ENCODE data around the gene SLC9A1. TPM values are rescaled to one million over a fixed set of nuclear protein-coding genes. Genes with fewer than 3 reads are reported as not detected.
A peak's percentile ranks its signal among the peaks of the same experiment; 100 is the strongest.

Gene SLC9A1
- total RNA-seq, 6 donors from 2014 or later, result 18.1 to 51.4 (median 31.5) TPM

DNA sequence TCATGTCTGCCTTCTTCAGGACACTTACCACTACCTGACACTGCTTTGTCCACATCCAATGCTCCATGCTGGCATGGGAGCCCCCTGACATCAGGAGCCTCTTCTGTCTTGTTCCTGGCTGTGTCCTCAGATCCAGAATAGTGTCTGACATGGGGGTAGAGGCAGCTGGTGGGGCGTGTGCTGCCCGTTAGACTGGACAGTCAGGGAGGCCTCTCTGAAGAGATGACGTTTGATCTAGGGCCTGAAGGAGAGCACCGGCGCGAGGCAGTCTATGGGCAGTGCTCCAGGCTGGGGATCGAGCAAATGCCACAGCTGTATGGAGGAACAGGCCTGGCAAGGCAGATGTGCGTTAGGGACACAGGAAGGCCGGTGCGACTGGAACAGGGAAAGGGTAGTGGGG lies 16.6 kb downstream of the SLC9A1 start:
- WGBS, 2 donors, result 77 to 82% methylated on average over 10 of the region's 10 CpGs
- H3K4me1 ChIP-seq, result peaks cover 36 to 73% (median 54%) of the 10 kb centered on the region in 4 donors
- H3K9me3 ChIP-seq, result no peaks in the 10 kb centered on the region
- H3K4me3 ChIP-seq, result no peak overlapping the region
- H3K36me3 ChIP-seq, result no peaks in the 10 kb centered on the region
- no peak for TF ChIP-seq EP300 (IDR thresholded peaks at IDR 0.05)
- no peak for TF ChIP-seq POLR2AphosphoS5 (IDR thresholded peaks at IDR 0.05)
- TF ChIP-seq, protein P1, sequence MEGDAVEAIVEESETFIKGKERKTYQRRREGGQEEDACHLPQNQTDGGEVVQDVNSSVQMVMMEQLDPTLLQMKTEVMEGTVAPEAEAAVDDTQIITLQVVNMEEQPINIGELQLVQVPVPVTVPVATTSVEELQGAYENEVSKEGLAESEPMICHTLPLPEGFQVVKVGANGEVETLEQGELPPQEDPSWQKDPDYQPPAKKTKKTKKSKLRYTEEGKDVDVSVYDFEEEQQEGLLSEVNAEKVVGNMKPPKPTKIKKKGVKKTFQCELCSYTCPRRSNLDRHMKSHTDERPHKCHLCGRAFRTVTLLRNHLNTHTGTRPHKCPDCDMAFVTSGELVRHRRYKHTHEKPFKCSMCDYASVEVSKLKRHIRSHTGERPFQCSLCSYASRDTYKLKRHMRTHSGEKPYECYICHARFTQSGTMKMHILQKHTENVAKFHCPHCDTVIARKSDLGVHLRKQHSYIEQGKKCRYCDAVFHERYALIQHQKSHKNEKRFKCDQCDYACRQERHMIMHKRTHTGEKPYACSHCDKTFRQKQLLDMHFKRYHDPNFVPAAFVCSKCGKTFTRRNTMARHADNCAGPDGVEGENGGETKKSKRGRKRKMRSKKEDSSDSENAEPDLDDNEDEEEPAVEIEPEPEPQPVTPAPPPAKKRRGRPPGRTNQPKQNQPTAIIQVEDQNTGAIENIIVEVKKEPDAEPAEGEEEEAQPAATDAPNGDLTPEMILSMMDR (IDR thresholded peaks at IDR 0.05), result no peak
- TF ChIP-seq POLR2A (IDR thresholded peaks at IDR 0.05), result no peak
- H3K27me3 ChIP-seq, result no peaks in the 10 kb centered on the region
- H3K27ac ChIP-seq, result peak overlapping the region; percentile 79 to 90 (median 84)
- DNase-seq (no peak), ATAC-seq (ENCODE audit: low FRiP score in 2 of 2) (no peak)

DNA sequence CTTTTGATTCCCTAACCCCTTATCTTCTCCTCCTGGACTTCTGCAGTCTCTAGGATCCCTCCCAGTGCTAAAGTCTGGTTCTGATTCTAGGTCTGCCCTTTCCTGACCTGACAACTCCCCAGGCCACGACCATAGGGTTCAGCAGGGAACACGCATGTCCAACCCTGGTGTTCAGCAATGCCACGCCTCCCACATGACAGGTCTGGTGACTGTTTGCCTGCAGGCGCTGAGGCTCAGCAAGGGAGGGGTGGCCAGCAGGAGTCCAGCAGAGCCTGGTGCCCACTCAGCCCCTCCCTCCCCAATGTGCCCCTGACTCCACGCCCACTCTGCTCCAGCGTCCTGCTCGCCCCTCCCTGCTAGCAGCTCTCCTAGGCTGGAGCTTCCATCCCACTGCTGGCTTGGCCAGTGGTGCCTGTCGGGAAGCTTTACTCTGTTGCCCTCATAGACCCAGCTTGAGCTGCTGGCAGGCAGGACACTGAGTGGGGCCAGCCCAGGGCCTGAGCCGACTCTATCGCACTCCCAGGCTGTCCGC lies 17.3 kb downstream of the SLC9A1 start:
- peaks cover 36 to 69% (median 52%) of the 10 kb centered on the region in 4 donors for H3K4me1 ChIP-seq
- peak overlapping the region; percentile 79 to 90 (median 84) for H3K27ac ChIP-seq
- no peaks in the 10 kb centered on the region for H3K27me3 ChIP-seq
- DNase-seq (peak; percentile 48 to 77), ATAC-seq (ENCODE audit: low FRiP score in 2 of 2) (peak; percentile 51 to 68)
- TF ChIP-seq EP300 (IDR thresholded peaks at IDR 0.05) (no peak), POLR2A (IDR thresholded peaks at IDR 0.05) (no peak), POLR2AphosphoS5 (IDR thresholded peaks at IDR 0.05) (no peak)
- TF ChIP-seq, protein P1 (IDR thresholded peaks at IDR 0.05), result no peak
- no peak overlapping the region for H3K4me3 ChIP-seq
- no peaks in the 10 kb centered on the region for H3K36me3 ChIP-seq
- WGBS, 2 donors, result 66 to 93% methylated on average over 3 to 11 of the region's 11 CpGs
- H3K9me3 ChIP-seq, result no peaks in the 10 kb centered on the region

DNA sequence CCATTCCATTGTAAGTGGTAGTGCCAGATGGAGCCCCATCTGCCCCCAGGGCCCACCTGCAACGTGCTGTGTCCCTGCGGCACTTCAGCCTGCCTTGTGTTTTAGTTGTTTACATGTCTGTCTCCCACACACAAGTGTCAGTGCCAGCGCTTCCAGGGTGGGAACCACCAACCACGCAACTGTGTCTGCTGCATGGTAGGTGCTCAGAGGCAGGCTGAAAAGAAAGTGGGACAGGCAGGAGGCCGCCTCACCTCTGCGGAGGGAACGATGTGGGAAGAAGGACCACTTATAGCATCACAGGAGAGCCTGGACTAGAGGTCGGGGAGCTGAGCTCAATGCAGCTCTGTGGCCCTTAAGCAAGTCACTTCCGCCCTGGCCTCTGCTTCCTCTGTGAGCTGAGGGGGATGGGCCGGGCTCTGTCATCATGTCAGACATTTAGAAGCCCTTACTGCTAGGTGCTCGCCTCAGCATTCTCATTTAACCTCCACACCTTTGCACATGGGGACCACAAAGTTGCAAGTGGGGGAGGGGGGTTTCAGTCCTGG lies 17.9 kb downstream of the SLC9A1 start:
- DNase-seq (peak in 1 of 2 donors; percentile 89), ATAC-seq (ENCODE audit: low FRiP score in 2 of 2) (peak; percentile 71 to 73)
- Histone ChIP-seq H3K4me1 (peaks cover 36 to 64% (median 50%) of the 10 kb centered on the region in 4 donors), H3K36me3 (no peaks in the 10 kb centered on the region), H3K27me3 (no peaks in the 10 kb centered on the region), H3K4me3 (no peak overlapping the region), H3K27ac (peak overlapping the region; percentile 79 to 90 (median 84)), H3K9me3 (no peaks in the 10 kb centered on the region)
- TF ChIP-seq POLR2A (IDR thresholded peaks at IDR 0.05), result peak in 1 of 4 donors; percentile 26
- TF ChIP-seq EP300 (IDR thresholded peaks at IDR 0.05), result no peak
- TF ChIP-seq, protein P1 (IDR thresholded peaks at IDR 0.05), result no peak
- TF ChIP-seq POLR2AphosphoS5 (IDR thresholded peaks at IDR 0.05), result no peak
- 41 to 52% methylated on average over 6 to 11 of the region's 11 CpGs for WGBS, 2 donors

DNA sequence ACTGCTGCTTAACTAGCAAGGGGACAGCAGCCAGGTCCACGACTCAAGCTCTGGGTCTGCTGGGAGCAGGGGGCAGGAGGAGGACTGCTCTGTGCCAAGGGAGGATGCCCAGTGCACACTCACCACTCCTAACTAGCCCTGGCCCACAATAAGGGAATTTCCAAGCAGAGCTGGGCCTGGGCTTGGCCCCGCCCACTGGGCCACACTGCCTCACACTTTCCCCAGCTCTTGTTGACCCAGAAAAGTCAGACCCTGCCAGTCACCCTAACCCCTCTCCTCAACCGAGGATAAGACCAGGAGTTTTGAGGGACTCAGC lies 18.7 kb downstream of the SLC9A1 start:
- no peaks in the 10 kb centered on the region for H3K9me3 ChIP-seq
- H3K4me1 ChIP-seq, result peaks cover 34 to 55% (median 46%) of the 10 kb centered on the region in 4 donors
- TF ChIP-seq, protein P1 (IDR thresholded peaks at IDR 0.05), result no peak
- TF ChIP-seq POLR2A (IDR thresholded peaks at IDR 0.05) (no peak), POLR2AphosphoS5 (IDR thresholded peaks at IDR 0.05) (no peak), EP300 (IDR thresholded peaks at IDR 0.05) (no peak)
- peak overlapping the region; percentile 79 to 90 (median 84) for H3K27ac ChIP-seq
- peak in 1 of 2 donors; percentile 12 for ATAC-seq (ENCODE audit: low FRiP score in 2 of 2)
- peak; percentile 56 to 61 for DNase-seq
- no peaks in the 10 kb centered on the region for H3K36me3 ChIP-seq
- no peaks in the 10 kb centered on the region for H3K27me3 ChIP-seq
- WGBS, 2 donors, result 75 to 79% methylated on average over 2 to 3 of the region's 3 CpGs
- no peak overlapping the region for H3K4me3 ChIP-seq

All from upper lobe of left lung (tissue), 6 donors.